HG03521 (cell line): ENCODE results near the gene BTBD6.

Experiments
- ATAC-seq: cut with Tn5 transposase; IDR thresholded peaks from one replicate; pipeline ENCODE4 v1.9.1; 2021; ENCODE audit warnings: mild to moderate bottlenecking, moderate library complexity; ENCODE audit not compliant: unreplicated experiment

BTBD6 gene

DNA sequence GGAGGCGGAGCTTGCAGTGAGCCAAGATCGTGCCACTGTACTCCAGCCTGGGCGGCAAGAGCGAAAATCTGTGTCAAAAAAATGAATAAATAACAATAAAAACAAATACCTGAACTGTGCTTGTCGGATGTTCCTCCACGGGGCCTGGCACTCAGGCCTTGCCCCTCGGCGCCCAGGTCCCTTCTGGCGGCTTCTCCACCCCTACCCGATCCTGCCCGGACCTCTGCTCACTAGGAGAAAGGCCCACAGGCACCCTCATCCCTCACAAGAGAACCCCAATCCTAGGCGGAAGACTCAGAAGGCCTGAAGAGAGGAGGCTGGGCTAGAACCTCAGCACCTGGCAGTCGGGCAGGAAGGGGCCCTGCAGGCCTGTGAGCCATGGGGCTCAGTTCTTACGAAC is 21.0 kb upstream of the BTBD6 start:
- no peak for ATAC-seq

DNA sequence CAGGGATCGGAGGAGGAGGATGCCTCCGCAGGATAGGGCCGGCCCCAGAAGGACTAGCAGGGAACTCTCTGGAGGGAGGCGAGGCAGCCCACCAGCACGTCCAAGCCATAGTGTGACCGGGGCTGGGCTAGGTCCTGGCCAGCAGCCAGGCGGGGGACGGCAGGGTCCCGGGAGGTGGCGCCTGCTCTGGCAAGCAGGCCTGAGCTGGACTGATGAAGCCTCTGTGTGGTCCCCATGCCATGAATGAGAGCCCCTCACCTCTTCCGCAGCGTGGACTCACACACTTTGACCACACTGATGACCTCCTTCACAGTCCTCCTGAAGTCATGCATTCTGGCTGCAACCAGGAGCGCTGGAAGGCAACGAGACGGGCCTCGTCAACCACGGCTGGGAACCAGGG is 19.8 kb upstream of the BTBD6 start:
- ATAC-seq = no peak

- ATAC-seq = no peak
These were observed 19.2 kb upstream of the BTBD6 start for GRCh38 chr14:105229099-105229655.

GRCh38 chr14:105240811-105241576 is 7.3 kb upstream of the BTBD6 start:
- ATAC-seq = no peak

GRCh38 chr14:105241641-105242040 is 6.7 kb upstream of the BTBD6 start:
- ATAC-seq = no peak

DNA sequence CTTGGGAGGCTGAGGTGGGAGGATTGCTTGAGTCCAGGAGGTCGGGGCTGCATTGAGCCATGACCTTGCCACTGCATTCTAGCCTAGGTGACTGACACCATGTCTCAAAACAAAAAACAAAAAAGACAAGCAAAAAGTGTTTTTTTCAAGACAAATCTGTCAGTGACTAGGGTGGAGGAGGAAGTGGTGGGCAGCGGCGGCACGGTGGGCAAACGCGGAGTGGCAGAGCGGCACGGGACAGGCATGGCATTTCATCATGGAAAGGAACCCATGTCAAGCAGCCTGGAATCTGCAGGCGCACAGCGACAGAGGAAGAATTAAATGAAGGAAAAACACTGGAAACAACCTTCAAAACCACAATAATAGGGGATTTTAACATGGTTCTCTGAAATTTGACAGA is 4.0 kb upstream of the BTBD6 start:
- ATAC-seq = no peak

- ATAC-seq = no peak
These were observed 1.3 kb upstream of the BTBD6 start for GRCh38 chr14:105247026-105247425.

- no peak for ATAC-seq
These were observed 492 bp upstream of the BTBD6 start for GRCh38 chr14:105247715-105248367.

GRCh38 chr14:105249182-105250007 is 1.1 kb downstream of the BTBD6 start:
- ATAC-seq = no peak

DNA sequence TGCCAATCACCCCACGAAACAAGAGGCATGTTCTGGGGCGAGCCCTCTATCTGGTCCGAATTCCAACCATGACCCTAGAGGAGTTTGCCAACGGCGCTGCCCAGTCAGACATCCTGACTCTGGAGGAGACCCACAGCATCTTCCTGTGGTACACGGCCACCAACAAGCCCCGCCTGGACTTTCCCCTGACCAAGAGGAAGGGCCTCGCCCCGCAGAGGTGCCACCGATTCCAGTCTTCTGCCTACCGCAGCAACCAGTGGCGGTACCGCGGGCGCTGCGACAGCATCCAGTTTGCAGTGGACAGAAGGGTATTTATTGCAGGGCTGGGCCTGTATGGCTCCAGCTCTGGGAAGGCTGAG is 1.7 kb downstream of the BTBD6 start:
- no peak for ATAC-seq

- ATAC-seq = no peak
These were observed 2.7 kb downstream of the BTBD6 start for GRCh38 chr14:105250986-105251385.

DNA sequence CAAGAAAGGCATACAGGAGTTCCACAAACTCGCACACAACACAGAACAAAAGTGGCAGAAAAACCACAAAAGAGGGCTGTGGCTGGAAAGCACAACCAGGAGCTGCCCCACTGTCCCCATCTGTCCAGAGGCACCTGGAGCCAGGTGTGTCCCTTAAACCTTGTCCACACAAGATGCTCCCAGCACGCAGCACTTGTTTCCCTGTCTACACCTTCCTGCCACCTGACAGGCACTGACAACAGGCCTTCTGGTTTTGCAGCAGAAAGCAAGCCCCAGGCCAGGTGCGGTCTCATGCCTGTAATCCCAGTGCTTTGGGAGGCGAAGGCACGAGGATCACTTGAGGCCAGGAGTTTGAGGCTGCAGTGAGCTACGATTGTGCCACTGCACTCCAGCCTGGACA is 3.6 kb downstream of the BTBD6 start:
- ATAC-seq = no peak

DNA sequence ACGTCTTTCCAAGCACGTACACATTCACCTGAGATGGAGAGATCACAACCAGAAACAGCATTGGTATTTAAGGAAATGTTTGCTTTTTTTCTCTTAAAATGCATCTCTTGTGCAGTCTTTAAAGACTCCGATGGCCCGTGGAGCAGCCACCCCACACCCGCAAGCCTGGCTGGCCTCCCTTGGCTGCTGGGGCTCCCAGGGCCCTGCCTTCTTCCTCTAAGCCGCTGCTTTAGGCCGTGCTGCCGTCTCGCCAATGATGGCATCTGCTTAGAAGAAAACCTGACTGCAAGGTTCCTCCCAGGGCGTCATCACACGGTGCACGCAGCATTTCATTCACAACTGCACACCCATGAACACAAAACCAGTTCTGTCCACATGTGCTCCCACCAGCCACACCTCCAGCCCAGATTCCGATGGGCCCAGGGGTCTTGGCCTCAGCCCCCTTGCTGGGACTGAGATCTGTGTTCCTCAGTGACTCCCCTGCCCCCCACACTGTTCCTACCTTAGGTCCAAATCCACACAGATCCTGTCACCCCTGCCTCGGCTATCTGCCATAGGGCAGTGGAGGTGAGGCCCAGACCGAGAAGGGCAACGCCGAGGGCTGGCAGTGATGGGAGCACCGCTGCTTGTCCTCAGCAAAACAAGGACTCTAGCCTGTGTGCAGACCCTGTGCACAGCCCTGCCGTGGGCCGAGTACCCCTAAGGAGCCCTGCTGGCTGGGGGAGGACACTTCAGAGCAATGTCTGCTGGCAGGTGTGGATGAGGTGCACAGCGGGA is 4.4 kb downstream of the BTBD6 start:
- no peak for ATAC-seq

- no peak for ATAC-seq
These were observed 5.0 kb downstream of the BTBD6 start for GRCh38 chr14:105253329-105253682.

GRCh38 chr14:105255021-105255507 is 6.7 kb downstream of the BTBD6 start:
- no peak for ATAC-seq

GRCh38 chr14:105256292-105256960 is 8.1 kb downstream of the BTBD6 start:
- no peak for ATAC-seq

GRCh38 chr14:105257464-105257863 is 9.1 kb downstream of the BTBD6 start:
- ATAC-seq = no peak

DNA sequence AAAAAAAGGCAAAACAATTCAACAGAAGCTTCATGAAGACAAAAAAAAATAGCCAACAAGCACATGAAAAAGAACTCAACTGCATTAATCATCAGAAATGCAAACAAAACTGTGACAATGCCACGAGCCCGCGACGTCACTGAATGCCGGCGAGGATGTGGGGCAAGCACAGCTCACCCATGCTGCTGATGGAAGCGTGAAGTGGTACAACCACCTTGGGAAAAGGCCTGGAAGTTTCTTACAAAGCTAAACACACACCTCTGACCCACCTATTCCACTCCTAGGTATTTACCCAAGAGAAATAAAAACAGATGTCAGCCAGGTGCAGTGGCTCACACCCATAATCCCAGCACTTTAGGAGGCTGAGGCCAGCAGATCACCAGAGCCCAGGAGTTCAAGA is 10.5 kb downstream of the BTBD6 start:
- ATAC-seq = no peak

DNA sequence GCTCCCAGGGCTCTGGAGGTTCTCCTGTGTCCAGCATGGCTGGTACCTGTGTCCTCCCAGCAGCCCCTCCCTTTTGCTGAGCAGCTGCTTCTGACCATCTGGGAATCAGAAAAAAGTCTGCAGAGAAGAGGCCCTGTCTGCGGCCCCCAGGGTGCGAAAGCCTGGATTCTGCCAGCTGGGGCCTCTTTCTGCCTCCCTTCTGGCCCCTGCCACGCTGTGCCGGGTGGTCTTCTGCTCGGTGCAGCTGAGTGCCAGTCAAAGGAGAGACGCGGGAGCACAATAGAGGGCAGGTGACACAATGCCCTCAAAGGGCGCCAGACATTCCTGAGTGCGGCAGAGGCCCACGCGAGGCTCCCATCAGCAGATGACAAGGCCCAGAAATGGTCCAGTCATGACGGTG is 12.6 kb downstream of the BTBD6 start:
- no peak for ATAC-seq

GRCh38 chr14:105261781-105262180 is 13.4 kb downstream of the BTBD6 start:
- ATAC-seq = no peak
